Smooth muscle cell (in vitro differentiated cells): Measurements from ENCODE around the gene P2RX6. TPM values are rescaled to one million over a fixed set of nuclear protein-coding genes. Genes with fewer than 3 reads are reported as not detected.
"Not testable (repeated sequence)": the region's sequence is repeated elsewhere in the genome, so short reads cannot be mapped to it uniquely, and the experiment has no call there.

ENCODE experiments used
- DNase-seq: peaks from one replicate; lab custom pipeline; 2025; ENCODE audit not compliant: unreplicated experiment; lab: John Stamatoyannopoulos, UW
- H2AFZ ChIP-seq: fragments of 200-600 bp; sonication (generic); 2 replicates; pipeline ENCODE4 v1.6.0; 2016; ENCODE audit warnings: antibody characterized with exemption, low read depth, mild to moderate bottlenecking
- H3F3A ChIP-seq: fragments of 200-600 bp; sonication (generic); 2 replicates; pipeline ENCODE4 v1.6.0; 2017; ENCODE audit warnings: antibody characterized with exemption, low read depth
- H3K27ac ChIP-seq: fragments of 200-600 bp; sonication (generic); 2 replicates; pipeline ENCODE4 v1.5.1; 2016; ENCODE audit warnings: low read depth, mild to moderate bottlenecking
- H3K27me3 ChIP-seq: fragments of 200-600 bp; sonication (generic); 2 replicates; pipeline ENCODE4 v1.6.1; 2016; ENCODE audit warnings: low read depth, mild to moderate bottlenecking
- H3K36me3 ChIP-seq: fragments of 200-600 bp; sonication (generic); 2 replicates; pipeline ENCODE4 v1.5.1; 2016; ENCODE audit warnings: low read depth
- H3K4me1 ChIP-seq: fragments of 200-600 bp; sonication (generic); 2 replicates; pipeline ENCODE4 v1.5.1; 2016; ENCODE audit warnings: low read depth
- H3K4me2 ChIP-seq: fragments of 200-600 bp; sonication (generic); 2 replicates; pipeline ENCODE4 v1.6.0; 2016; ENCODE audit warnings: mild to moderate bottlenecking
- H3K4me3 ChIP-seq: fragments of 200-600 bp; sonication (generic); 2 replicates; pipeline ENCODE4 v1.5.1; 2016; ENCODE audit warnings: mild to moderate bottlenecking
- H3K79me2 ChIP-seq: fragments of 200-600 bp; sonication (generic); 2 replicates; pipeline ENCODE4 v1.6.0; 2016; ENCODE audit warnings: low read depth, mild to moderate bottlenecking
- H3K9ac ChIP-seq: fragments of 200-600 bp; sonication (generic); 2 replicates; pipeline ENCODE4 v1.6.0; 2016; ENCODE audit warnings: low read depth
- H3K9me3 ChIP-seq: fragments of 200-600 bp; sonication (generic); replicated peaks from 2 replicates; pipeline ENCODE4 v1.5.1; 2016; ENCODE audit warnings: low read depth
- H4K20me1 ChIP-seq: fragments of 200-600 bp; sonication (generic); 2 replicates; pipeline ENCODE4 v1.6.0; 2016; ENCODE audit warnings: low read depth
- WGBS: methylation state at CpG from one replicate; pipeline ENCODE4 v1.1.7; 2016; ENCODE audit warnings: low lambda C conversion rate; 5-methylcytosine and 5-hydroxymethylcytosine counted together
- polyA plus RNA-seq: library from polyadenylated mRNA; unstranded; fragments of >200 nt; fragmentation: Nextera tagmentation; extraction: Ambion mirVana; gene quantifications from 2 replicates; pipeline ENCODE4 v1.2.1, GENCODE V29; 2016
- total RNA-seq: library from RNA; depleted of rRNA; stranded (reverse); fragments of >200 nt; gene quantifications from 2 replicates; pipeline ENCODE4 v1.2.3, GENCODE V29; 2014
- TF ChIP-seq, protein P1 (sequence below): fragments of 200-600 bp; sonication (generic); IDR thresholded peaks from 2 replicates; pipeline ENCODE4 v1.5.1; 2017; ENCODE audit warnings: borderline replicate concordance, mild to moderate bottlenecking, antibody characterized with exemption; ENCODE audit not compliant: insufficient read depth, poor library complexity, severe bottlenecking

P2RX6 gene
- total and polyA plus RNA-seq, 2 experiments from 2014 or later: 0.13 to 1.2 TPM

DNA sequence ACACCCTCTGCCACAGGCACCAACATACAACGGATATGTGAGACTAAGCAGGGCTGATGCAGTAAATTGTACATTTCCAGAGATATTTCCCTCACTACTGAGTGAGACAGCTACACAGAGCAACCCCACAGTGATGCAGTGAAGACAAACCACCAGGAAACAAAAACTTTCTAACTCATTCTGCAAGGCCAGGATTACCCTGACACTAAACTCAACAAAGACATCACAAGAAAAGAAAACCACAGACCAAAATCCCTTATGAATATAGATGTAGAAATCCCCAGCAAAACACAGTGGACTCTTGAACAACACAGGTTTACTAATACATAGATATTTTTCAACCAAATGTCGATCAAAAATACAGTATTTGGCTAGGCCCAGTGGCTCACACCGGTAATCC lies 18.9 kb downstream of the P2RX6 start:
- TF ChIP-seq, protein P1, sequence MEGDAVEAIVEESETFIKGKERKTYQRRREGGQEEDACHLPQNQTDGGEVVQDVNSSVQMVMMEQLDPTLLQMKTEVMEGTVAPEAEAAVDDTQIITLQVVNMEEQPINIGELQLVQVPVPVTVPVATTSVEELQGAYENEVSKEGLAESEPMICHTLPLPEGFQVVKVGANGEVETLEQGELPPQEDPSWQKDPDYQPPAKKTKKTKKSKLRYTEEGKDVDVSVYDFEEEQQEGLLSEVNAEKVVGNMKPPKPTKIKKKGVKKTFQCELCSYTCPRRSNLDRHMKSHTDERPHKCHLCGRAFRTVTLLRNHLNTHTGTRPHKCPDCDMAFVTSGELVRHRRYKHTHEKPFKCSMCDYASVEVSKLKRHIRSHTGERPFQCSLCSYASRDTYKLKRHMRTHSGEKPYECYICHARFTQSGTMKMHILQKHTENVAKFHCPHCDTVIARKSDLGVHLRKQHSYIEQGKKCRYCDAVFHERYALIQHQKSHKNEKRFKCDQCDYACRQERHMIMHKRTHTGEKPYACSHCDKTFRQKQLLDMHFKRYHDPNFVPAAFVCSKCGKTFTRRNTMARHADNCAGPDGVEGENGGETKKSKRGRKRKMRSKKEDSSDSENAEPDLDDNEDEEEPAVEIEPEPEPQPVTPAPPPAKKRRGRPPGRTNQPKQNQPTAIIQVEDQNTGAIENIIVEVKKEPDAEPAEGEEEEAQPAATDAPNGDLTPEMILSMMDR: no peak
- Histone ChIP-seq H2AFZ (no peak overlapping the region), H3K27me3 (peaks cover 17% of the 10 kb centered on the region), H3K4me3 (no peak overlapping the region), H3K79me2 (no peaks in the 10 kb centered on the region), H3F3A (peaks cover 13% of the 10 kb centered on the region), H3K9ac (no peak overlapping the region), H3K36me3 (no peaks in the 10 kb centered on the region), H3K27ac (no peak overlapping the region), H3K9me3 (no peaks in the 10 kb centered on the region), H3K4me2 (no peak overlapping the region), H3K4me1 (peaks cover 3% of the 10 kb centered on the region), H4K20me1 (no peaks in the 10 kb centered on the region)
- 84% methylated on average over 3 of the region's 3 CpGs for WGBS
- DNase-seq: no peak

DNA sequence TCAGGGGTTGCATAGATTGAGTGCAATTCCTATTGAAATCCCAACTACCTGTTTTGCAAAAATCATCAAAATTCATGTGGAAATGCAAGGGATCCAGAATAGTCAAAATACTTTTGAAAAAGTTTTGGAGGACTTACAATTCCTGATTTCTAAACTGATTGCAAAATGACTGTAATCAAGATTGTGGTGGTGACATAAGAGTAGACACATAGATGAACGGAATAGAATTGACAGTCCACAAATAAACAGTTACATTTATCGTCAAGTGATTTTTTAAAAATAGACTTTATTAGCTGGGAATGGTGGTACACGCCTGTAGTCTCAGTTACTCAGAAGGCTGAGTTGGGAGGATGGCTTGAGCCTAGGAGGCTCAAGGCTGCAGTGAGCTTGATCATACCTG lies 20.0 kb downstream of the P2RX6 start:
- Histone ChIP-seq H3K27ac (no peak overlapping the region), H3K4me3 (no peak overlapping the region), H3K4me1 (peaks cover 3% of the 10 kb centered on the region), H3K9ac (no peak overlapping the region), H3K9me3 (no peaks in the 10 kb centered on the region), H4K20me1 (no peaks in the 10 kb centered on the region), H3F3A (peaks cover 15% of the 10 kb centered on the region), H3K79me2 (no peaks in the 10 kb centered on the region), H3K36me3 (no peaks in the 10 kb centered on the region), H3K27me3 (peaks cover 17% of the 10 kb centered on the region), H2AFZ (no peak overlapping the region), H3K4me2 (no peak overlapping the region)
- DNase-seq: no peak
- 93% methylated on average over 3 of the region's 3 CpGs for WGBS
- TF ChIP-seq, protein P1: no peak

DNA sequence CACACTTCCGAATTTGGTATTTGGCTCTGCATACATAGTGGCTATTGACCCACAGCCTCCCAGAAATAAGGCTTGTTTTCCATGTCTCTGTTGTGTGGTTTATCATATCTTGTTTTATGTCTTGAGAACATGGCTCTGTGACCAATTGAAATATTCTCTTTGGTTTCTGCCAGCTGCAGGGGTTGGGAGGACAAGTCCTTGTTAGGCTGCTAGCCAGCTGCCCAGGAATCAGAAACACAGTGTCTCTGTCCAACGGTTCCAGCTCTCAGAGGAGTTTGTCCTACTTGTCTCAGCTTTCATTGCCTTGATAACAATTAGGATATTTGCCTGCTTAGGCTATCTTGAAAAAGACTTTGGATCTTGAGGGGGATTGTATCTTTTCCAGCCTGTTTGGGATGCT lies 23.4 kb downstream of the P2RX6 start:
- peak overlapping the region; percentile 65 for H3K27ac ChIP-seq
- TF ChIP-seq, protein P1: no peak
- H3F3A ChIP-seq: peaks cover 22% of the 10 kb centered on the region
- 56% methylated on average over 2 of the region's 2 CpGs for WGBS
- H3K4me2 ChIP-seq: no peak overlapping the region
- no peaks in the 10 kb centered on the region for H3K9me3 ChIP-seq
- H4K20me1 ChIP-seq: no peaks in the 10 kb centered on the region
- no peaks in the 10 kb centered on the region for H3K4me1 ChIP-seq
- no peak overlapping the region for H3K9ac ChIP-seq
- DNase-seq: no peak
- no peaks in the 10 kb centered on the region for H3K27me3 ChIP-seq
- no peak overlapping the region for H3K4me3 ChIP-seq
- no peaks in the 10 kb centered on the region for H3K36me3 ChIP-seq
- no peaks in the 10 kb centered on the region for H3K79me2 ChIP-seq
- H2AFZ ChIP-seq: no peak overlapping the region

DNA sequence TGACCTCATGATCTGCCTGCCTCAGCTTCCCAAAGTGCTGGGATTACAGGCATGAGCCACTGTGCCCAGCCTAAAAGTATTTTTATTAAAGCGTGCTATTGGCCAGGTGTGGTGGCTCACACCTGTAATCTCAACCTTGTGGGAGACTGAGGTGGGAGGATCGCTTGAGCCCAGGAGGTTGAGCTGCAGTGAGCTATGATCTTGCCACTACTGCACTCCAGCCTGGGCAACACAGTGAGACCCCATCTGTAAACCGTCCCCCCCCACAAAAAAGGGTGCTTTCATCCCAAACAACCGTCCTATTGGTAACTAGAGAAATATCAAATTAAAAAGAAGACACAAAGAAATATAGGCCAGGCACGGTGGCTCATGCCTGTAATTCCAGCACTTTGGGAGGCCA lies 24.2 kb downstream of the P2RX6 start:
- peaks cover 22% of the 10 kb centered on the region for H3F3A ChIP-seq
- not testable (repeated sequence) for H2AFZ ChIP-seq, H3K27ac ChIP-seq, H4K20me1 ChIP-seq, H3K4me3 ChIP-seq, H3K4me2 ChIP-seq, H3K36me3 ChIP-seq, H3K9me3 ChIP-seq, H3K9ac ChIP-seq, H3K4me1 ChIP-seq, DNase-seq, H3K27me3 ChIP-seq, H3K79me2 ChIP-seq
- 97% methylated on average over 5 of the region's 5 CpGs for WGBS
